Activated CD4-positive, alpha-beta T cell treated with anti-CD3 and anti-CD28 coated beads, Interleukin-2, Interleukin-6, amounts not matched to agents 100 ng/mL and 50 ng/mL, durations not matched to agents 16 hours and 8 hours (primary cell): ENCODE results near the gene DEFB114.

ENCODE experiments used
- DNase-seq: peaks from one replicate; pipeline ENCODE4 v3.0.0-alpha.2; 2020

Gene DEFB114

DNA sequence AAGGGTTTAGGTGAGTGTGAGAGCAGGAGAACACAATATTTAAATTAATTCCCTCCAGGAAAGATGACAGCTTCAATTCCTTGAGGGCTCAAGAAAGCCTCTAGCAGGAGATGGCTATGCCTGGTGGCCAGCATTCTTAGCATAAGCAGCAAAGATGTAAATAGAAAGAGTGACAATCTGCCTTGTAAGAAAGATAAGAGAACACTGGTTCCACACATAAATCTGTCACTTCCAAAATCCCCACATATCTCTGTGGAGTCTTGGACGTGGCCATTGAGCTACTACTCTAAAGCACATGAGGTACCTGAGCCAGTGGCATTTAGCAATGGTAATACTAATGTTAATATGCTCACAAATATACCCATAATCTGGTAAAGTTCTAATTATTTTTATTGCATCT lies 29.2 kb downstream of the DEFB114 start:
- no peak for DNase-seq

DNA sequence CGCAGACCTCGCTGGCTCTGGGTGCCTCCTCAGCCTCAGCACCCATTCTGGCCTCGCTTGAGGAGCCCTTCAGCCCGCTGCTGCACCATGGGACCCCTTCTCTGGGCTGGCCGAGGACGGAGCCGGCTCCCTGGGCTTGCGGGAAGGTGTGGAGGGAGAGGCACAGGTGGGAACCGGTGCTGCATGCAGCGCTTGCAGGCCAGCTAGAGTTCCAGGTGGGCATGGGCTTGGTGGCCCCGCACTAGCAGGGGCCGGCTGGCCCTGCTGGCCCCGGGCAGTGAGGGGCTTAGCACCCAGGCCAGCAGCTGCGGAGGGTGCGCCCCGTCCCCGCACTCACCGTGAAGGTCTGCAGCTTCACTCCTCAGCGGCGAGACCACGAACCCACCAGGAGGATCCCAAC lies 30.4 kb downstream of the DEFB114 start:
- DNase-seq: no peak

DNA sequence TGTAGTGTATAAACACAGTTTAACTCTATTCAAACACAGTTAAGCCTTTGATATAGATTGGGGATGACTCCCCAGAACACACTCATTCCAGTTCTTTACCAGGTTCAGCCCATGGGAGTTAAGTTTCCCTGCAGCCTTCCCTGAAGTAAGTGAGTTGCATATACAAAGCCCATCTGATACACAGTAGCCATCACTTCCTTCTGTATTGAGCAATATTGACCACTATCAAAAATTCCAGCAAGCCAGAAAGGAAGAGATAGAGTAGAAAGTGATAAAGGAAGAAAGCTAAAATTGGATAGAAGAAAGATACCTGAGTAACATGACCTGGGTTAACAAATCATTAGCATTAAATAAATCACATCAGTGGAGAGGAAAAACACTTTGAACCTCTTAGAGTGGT lies 34.6 kb downstream of the DEFB114 start:
- DNase-seq: no peak

DNA sequence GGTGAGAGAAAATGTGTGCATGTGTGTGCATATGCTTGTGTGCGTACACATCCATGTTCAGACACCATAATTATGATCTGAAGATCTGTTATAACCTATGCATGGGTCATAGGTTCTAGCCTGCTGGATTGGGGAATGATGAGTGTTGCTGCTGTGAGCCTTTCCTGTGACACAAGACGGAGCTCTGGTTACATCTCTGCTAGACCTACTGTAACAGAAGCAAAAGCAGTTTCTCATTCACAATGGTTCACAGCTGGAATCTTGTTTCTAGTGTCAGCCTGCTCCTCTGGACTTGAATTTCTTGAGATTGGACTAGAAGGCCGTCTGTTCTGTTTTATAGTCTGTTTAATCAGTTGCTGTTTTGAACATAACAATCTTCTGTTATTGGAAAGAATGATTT lies 40.1 kb downstream of the DEFB114 start:
- DNase-seq: no peak

DNA sequence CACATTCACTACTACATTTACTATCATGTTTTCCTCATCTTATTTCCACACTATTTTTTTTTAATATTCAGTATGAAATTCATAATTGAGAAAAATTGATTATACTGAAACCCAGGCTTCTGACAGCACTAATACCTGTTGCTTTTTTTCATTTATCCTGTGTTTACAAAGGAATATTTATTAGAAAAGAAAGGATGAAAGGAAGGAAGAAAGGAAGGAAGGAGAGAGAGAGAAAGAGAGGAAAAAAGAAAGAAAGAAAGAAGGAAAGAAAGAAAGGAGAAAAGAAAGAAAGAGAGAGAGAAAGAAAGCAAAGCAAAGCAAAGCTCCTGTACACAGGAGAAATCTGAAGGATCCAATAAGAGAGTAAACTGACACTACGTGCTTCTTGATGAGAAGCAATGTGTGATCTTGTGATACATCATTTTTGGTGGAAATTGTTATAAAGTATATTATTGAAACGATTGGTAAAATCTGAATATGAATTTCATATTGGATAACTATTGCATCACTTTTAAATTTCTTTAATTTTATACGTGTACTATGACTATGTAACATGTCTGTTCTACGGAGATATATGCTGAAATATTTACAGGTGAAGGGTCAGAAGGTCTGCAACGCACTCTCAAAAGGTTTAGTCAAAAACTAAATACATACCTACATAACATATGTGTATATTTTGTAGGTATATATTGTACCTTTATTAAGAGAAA lies 43.9 kb downstream of the DEFB114 start:
- DNase-seq: no peak

DNA sequence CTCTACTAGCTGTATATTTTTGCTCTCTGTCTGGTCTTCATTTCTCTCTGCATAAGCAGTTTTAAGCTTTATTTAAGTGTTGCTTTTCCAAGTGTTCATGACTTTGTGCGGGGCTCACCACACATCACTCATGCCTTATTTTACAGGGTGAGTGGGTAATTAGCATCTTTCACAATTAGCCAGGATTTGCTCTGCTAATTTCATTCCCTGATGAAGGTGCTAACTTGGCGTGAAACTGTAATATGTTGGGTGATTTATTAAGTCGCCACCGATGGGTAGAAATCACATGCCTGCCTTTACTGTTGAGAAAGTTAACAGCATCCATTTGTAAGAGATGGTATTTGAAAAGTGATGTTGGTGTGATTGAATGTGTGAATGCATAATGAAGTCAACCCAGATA lies 44.7 kb downstream of the DEFB114 start:
- no peak for DNase-seq

DNA sequence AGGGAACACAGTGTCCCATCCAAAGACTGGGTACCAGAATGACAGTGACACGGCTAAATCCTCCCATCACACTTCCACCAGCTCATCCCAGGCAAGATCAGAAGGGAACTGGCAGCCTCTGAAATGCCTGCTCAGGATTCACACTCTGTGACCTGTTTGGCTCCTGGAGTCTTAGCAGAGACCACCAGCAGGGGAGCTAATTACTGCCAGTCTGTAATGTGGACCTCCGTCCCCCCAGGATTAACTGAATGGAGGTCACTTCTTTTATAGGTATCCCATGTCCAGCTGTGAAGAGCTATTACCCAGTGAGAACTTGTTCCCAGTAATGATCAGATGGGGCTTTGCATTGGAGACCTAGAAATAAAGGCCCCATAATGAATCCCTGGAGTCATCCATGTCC lies 45.2 kb downstream of the DEFB114 start:
- DNase-seq: no peak

DNA sequence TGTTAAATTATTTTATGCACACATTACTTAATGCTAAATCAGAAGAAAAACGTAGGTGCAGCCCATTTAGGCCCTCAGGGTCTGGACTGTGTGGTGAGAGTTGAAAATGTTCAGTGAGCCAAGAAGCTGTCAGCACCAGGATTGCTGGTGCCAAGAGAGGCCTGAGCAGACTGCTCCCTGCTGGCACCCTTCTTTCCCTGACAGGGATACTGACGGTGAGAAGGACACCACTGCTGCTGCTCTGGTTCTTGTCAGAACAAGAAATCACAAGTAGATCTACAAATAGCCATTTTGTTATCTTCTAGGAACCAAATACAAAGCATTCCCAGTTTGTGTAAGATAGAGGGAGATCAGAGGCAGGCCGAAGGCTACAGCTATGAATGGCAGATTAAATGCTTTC lies 48.9 kb downstream of the DEFB114 start:
- DNase-seq: no peak

DNA sequence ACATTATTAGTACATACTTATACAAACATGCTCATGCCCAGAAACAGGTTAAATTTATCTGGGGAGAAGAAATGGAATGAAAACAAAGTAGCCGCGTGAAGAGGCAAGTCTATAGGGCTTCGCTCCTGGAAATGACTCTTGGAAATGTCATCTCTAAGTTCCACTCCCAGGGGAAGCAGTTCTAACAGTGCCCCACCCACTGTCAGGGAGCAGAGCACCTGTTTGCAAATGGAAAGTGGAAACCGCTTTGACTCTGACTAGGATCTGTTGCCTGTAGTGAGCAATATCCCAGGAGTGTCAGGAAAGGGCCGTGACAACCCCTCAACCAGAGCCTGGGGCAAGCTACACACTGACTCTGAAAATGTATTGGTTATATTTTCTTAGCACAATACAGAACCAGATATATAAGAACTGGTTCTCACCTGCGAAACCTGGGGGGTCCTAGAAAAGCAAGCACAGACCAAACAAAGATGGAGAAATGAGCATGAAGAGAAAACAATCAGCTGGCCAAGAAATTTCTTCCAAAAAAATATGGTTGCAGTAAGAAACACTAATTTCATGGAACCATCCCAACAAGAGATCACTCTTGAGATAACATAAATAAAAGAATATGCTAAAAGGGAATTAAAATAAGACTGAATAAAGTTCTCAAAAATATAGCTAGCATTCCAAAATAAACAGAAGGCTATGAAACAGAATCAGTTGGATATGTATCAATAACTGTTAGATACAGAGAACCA lies 50.2 kb downstream of the DEFB114 start:
- DNase-seq: no peak

DNA sequence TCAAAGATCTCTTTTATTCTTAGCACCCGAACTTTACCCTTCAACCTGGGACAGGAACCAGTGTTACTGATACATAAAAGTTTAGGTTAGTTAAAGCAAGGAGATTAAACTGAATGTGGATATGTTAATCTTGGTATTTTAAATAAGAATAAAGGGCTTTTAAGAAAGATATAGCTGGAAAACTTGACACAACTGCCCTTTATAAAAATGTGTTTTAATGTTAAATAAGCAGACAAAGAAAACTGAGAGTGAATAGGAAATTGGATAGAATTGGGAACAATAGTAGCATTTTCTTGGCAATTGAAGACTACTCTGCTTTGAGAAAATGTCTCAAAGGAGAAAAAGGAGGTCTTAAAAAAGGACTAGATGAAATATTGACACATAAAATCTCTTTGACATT lies 51.8 kb downstream of the DEFB114 start:
- DNase-seq: no peak

DNA sequence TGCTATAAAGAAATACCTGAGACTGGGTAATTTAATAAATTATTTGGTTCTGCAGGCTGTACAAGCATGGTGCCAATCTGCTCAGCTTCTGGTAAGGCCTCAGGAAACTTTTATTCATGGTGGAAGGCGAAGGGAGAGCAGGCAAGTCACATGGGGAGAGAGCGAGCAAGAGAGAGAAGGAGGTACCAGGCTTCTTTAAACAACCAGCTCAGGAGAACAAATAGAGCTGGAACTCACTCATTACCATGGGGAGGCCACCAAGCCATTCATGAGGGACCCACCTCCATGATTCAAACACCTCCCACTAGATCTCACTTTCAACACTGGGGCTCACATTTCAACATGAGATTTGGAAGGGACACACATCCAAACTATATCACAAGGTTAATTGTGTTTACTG lies 52.7 kb downstream of the DEFB114 start:
- no peak for DNase-seq
